ENCODE measurements around the gene ENTPD7.
"Not testable (repeated sequence)": the region's sequence is repeated elsewhere in the genome, so short reads cannot be mapped to it uniquely, and the experiment has no call there.

Gene ENTPD7

GRCh38 chr10:99693933-99694583 is 34.7 kb downstream of the ENTPD7 start:
- no peak for DNase-seq

GRCh38 chr10:99695761-99696160 is 36.5 kb downstream of the ENTPD7 start:
- no peak for DNase-seq

- no peak for DNase-seq
Observed at GRCh38 chr10:99698504-99699080, 39.3 kb downstream of the ENTPD7 start.

GRCh38 chr10:99700649-99701048 is 41.3 kb downstream of the ENTPD7 start:
- DNase-seq = no peak

- DNase-seq = no peak
Observed at GRCh38 chr10:99708428-99709012, 49.2 kb downstream of the ENTPD7 start.

- DNase-seq = no peak
Observed at GRCh38 chr10:99709480-99710229, 50.3 kb downstream of the ENTPD7 start.

- no peak for DNase-seq
Observed at GRCh38 chr10:99711129-99711719, 51.9 kb downstream of the ENTPD7 start.

GRCh38 chr10:99714446-99714845 is 55.1 kb downstream of the ENTPD7 start:
- no peak for DNase-seq

- DNase-seq = no peak
Observed at GRCh38 chr10:99720387-99720786, 61.1 kb downstream of the ENTPD7 start.

- DNase-seq = no peak
Observed at GRCh38 chr10:99730026-99730425, 70.7 kb downstream of the ENTPD7 start.

GRCh38 chr10:99731306-99732032 is 72.2 kb downstream of the ENTPD7 start:
- DNase-seq = no peak

GRCh38 chr10:99732033-99732842 is 72.9 kb downstream of the ENTPD7 start, which contains the start of the genes COX15 and CUTC:
Gene COX15 (minus strand): TSS chr10:99732127. CDS start chr10:99732049, 78 bp downstream.
Gene CUTC (plus strand): TSS chr10:99732234. CDS start chr10:99732349, 115 bp downstream.
- peak; percentile 83 for DNase-seq

GRCh38 chr10:99733366-99733765 is 74.1 kb downstream of the ENTPD7 start:
- no peak for DNase-seq

- not testable (repeated sequence) for DNase-seq
Observed at GRCh38 chr10:99734111-99734510, 74.8 kb downstream of the ENTPD7 start.

- no peak for DNase-seq
Observed at GRCh38 chr10:99740260-99740659, 81.0 kb downstream of the ENTPD7 start.

GRCh38 chr10:99740933-99741559 is 81.7 kb downstream of the ENTPD7 start:
- no peak for DNase-seq

- DNase-seq = no peak
Observed at GRCh38 chr10:99742254-99742653, 82.9 kb downstream of the ENTPD7 start.

- no peak for DNase-seq
Observed at GRCh38 chr10:99742701-99743100, 83.4 kb downstream of the ENTPD7 start.

GRCh38 chr10:99743841-99744240 is 84.5 kb downstream of the ENTPD7 start:
- no peak for DNase-seq

- DNase-seq = not testable (repeated sequence)
Observed at GRCh38 chr10:99746166-99746565, 86.9 kb downstream of the ENTPD7 start.
